GM15510 (cell line): Measurements from ENCODE around the gene CHGA.

Source experiments
- POLR2A ChIP-seq: IDR thresholded peaks from 3 replicates; pipeline ENCODE4 v1.6.1; 2011; ENCODE audit warnings: borderline replicate concordance; ENCODE audit not compliant: insufficient read length; ENCODE audit errors: extremely low read depth

The CHGA gene

GRCh38 chr14:92984082-92984788, 61.3 kb downstream of the CHGA start:
- TF ChIP-seq POLR2A, result no peak
